ENCODE measurements around the gene SULT2B1.

Gene SULT2B1

GRCh38 chr19:48596679-48597465 is 44.9 kb downstream of the SULT2B1 start:
- H2AFZ ChIP-seq (ENCODE audit: low read depth): no peak overlapping the region
- no peaks in the 10 kb centered on the region for H3K79me2 ChIP-seq (ENCODE audit: insufficient read depth, low read depth)
- H3K4me1 ChIP-seq (ENCODE audit: low read depth, poor library complexity, severe bottlenecking): no peaks in the 10 kb centered on the region
- TF ChIP-seq CTCF (conservative IDR thresholded peaks at IDR 0.05; ENCODE audit: low read depth, low read length): no peak
- no peaks in the 10 kb centered on the region for H4K20me1 ChIP-seq (ENCODE audit: insufficient read depth)
- H3K36me3 ChIP-seq (ENCODE audit: insufficient read depth): no peaks in the 10 kb centered on the region
- no peak overlapping the region for H3K9ac ChIP-seq
- peaks cover 85% of the 10 kb centered on the region for H3K27me3 ChIP-seq (ENCODE audit: insufficient read depth, low read depth)
- H3K4me2 ChIP-seq: no peak overlapping the region
- no peak overlapping the region for H3K27ac ChIP-seq
- H3K4me3 ChIP-seq (IDR thresholded peaks at IDR 0.05; ENCODE audit: insufficient read depth, low read depth, low read length): no peak overlapping the region

GRCh38 chr19:48598996-48599700 is 47.2 kb downstream of the SULT2B1 start:
- Histone ChIP-seq H3K79me2 (ENCODE audit: insufficient read depth, low read depth) (no peaks in the 10 kb centered on the region), H3K27ac (no peak overlapping the region), H3K4me3 (IDR thresholded peaks at IDR 0.05; ENCODE audit: insufficient read depth, low read depth, low read length) (no peak overlapping the region), H3K4me2 (no peak overlapping the region), H3K27me3 (ENCODE audit: insufficient read depth, low read depth) (peaks cover 74% of the 10 kb centered on the region), H3K36me3 (ENCODE audit: insufficient read depth) (no peaks in the 10 kb centered on the region), H3K4me1 (ENCODE audit: low read depth, poor library complexity, severe bottlenecking) (no peaks in the 10 kb centered on the region), H4K20me1 (ENCODE audit: insufficient read depth) (no peaks in the 10 kb centered on the region), H3K9ac (no peak overlapping the region), H2AFZ (ENCODE audit: low read depth) (no peak overlapping the region)
- no peak for TF ChIP-seq CTCF (conservative IDR thresholded peaks at IDR 0.05; ENCODE audit: low read depth, low read length)

GRCh38 chr19:48600679-48601417 is 48.9 kb downstream of the SULT2B1 start:
- Histone ChIP-seq H3K36me3 (ENCODE audit: insufficient read depth) (no peaks in the 10 kb centered on the region), H3K4me2 (no peak overlapping the region), H2AFZ (ENCODE audit: low read depth) (no peak overlapping the region), H3K4me1 (ENCODE audit: low read depth, poor library complexity, severe bottlenecking) (no peaks in the 10 kb centered on the region), H4K20me1 (ENCODE audit: insufficient read depth) (no peaks in the 10 kb centered on the region), H3K9ac (no peak overlapping the region), H3K79me2 (ENCODE audit: insufficient read depth, low read depth) (no peaks in the 10 kb centered on the region), H3K27ac (no peak overlapping the region), H3K27me3 (ENCODE audit: insufficient read depth, low read depth) (peaks cover 70% of the 10 kb centered on the region), H3K4me3 (IDR thresholded peaks at IDR 0.05; ENCODE audit: insufficient read depth, low read depth, low read length) (no peak overlapping the region)
- no peak for TF ChIP-seq CTCF (conservative IDR thresholded peaks at IDR 0.05; ENCODE audit: low read depth, low read length)

GRCh38 chr19:48603001-48603400 is 51.0 kb downstream of the SULT2B1 start:
- no peak overlapping the region for H3K4me3 ChIP-seq (IDR thresholded peaks at IDR 0.05; ENCODE audit: insufficient read depth, low read depth, low read length)
- no peak for TF ChIP-seq CTCF (conservative IDR thresholded peaks at IDR 0.05; ENCODE audit: low read depth, low read length)
- H4K20me1 ChIP-seq (ENCODE audit: insufficient read depth): no peaks in the 10 kb centered on the region
- no peaks in the 10 kb centered on the region for H3K4me1 ChIP-seq (ENCODE audit: low read depth, poor library complexity, severe bottlenecking)
- H3K36me3 ChIP-seq (ENCODE audit: insufficient read depth): no peaks in the 10 kb centered on the region
- no peaks in the 10 kb centered on the region for H3K79me2 ChIP-seq (ENCODE audit: insufficient read depth, low read depth)
- H3K27ac ChIP-seq: no peak overlapping the region
- H3K27me3 ChIP-seq (ENCODE audit: insufficient read depth, low read depth): peaks cover 71% of the 10 kb centered on the region
- no peak overlapping the region for H2AFZ ChIP-seq (ENCODE audit: low read depth)
- H3K9ac ChIP-seq: no peak overlapping the region
- H3K4me2 ChIP-seq: no peak overlapping the region

Data from KMS-11 (cell line).